ENCODE results near the gene LDLRAD4.

The LDLRAD4 gene

DNA sequence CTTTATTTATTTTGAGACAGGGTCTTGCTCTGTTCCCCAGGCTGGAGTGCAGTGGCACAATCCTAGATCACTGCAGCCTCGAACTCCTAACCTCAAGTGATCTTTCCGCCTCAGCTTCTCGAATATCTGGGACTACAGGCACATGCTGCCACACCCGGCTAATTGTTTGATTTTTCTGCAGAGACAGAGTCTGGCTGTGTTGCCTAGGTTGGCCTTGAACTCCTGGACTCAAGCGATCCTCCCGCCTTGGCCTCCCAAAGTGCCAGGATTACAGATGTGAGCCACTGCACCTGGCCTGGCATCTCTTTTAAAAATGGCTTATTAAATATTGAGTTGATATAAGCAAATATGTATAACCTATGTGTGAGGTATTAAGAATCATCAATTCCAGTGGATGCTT, 298.3 kb downstream of the LDLRAD4 start:
- no peak overlapping the region for H2BK120ac ChIP-seq (ENCODE audit: low read depth, low read length)
- no peaks in the 10 kb centered on the region for H3K9me3 ChIP-seq (replicated peaks in 1 of 2; ENCODE audit: control insufficient read depth in 2 of 2, insufficient read depth in 1 of 2, low read depth in 1 of 2, low read length in 2 of 2)
- no peak overlapping the region for H4K8ac ChIP-seq (ENCODE audit: low read depth, low read length)
- no peak overlapping the region for H3K27ac ChIP-seq (replicated peaks; ENCODE audit: low read length)
- H2BK15ac ChIP-seq (ENCODE audit: low read length) = no peak overlapping the region
- H3K23ac ChIP-seq (ENCODE audit: low read depth, low read length, poor library complexity) = no peak overlapping the region
- no peak overlapping the region for H3K4me3 ChIP-seq (ENCODE audit: low read length in 2 of 2)
- H3K36me3 ChIP-seq (replicated peaks in 1 of 2; ENCODE audit: control insufficient read depth in 2 of 2, insufficient read depth in 2 of 2, low read length in 2 of 2) = no peaks in the 10 kb centered on the region
- no peak overlapping the region for H2BK5ac ChIP-seq (ENCODE audit: low read length)
- H3K18ac ChIP-seq (ENCODE audit: low read length) = no peak overlapping the region
- no peak overlapping the region for H3K4me2 ChIP-seq (ENCODE audit: insufficient read depth, low read length, poor library complexity, severe bottlenecking)
- H3K4me1 ChIP-seq (ENCODE audit: control insufficient read depth in 2 of 2, insufficient read depth in 1 of 2, low read depth in 1 of 2, low read length in 2 of 2) = no peaks in the 10 kb centered on the region
- DNase-seq (ENCODE audit: low spot score) = no peak
- H3K9ac ChIP-seq (ENCODE audit: low read depth, low read length, poor library complexity) = no peak overlapping the region
- H2AK5ac ChIP-seq (ENCODE audit: low read depth, low read length) = no peak overlapping the region
- H2AFZ ChIP-seq (ENCODE audit: low read length) = no peak overlapping the region
- no peak overlapping the region for H3K14ac ChIP-seq (ENCODE audit: low read length)
- H3K4ac ChIP-seq (ENCODE audit: low read length) = no peak overlapping the region
- H4K91ac ChIP-seq (ENCODE audit: low read depth, low read length, poor library complexity) = no peak overlapping the region
- H3K27me3 ChIP-seq (ENCODE audit: control insufficient read depth in 3 of 3, insufficient read depth in 3 of 3, low read depth in 1 of 3, low read length in 3 of 3) = no peaks in the 10 kb centered on the region
- WGBS, 2 donors (ENCODE audit: extremely low coverage in 2 of 2, insufficient read length in 2 of 2, insufficient replicate concordance in 1 of 2) = no CpG with 5 or more reads among the region's 6 CpGs
- H2BK12ac ChIP-seq (ENCODE audit: low read length) = no peak overlapping the region
- H3K79me1 ChIP-seq (ENCODE audit: low read depth, low read length) = no peaks in the 10 kb centered on the region

DNA sequence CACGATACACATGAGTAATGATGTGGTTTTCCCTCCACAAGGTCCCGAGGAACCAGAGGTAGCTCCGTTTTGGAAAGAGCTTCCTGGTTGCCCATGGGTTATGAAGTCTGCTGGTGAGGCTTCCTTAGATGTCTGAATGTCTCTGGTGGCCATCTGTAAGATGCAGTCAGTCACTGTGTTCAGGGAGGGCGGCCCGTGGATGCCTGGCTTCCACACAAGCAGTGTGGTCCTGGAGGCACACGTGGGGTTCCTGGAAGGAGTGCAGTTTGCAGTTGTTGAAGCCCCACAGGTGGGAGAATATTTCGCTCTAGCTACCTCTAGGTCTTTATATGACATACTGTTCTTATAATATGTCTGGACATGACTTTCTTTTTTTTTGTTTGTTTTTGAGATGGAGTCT, 298.8 kb downstream of the LDLRAD4 start:
- Histone ChIP-seq H3K18ac (ENCODE audit: low read length) (peak overlapping the region; percentile 21), H3K9me3 (replicated peaks in 1 of 2; ENCODE audit: control insufficient read depth in 2 of 2, insufficient read depth in 1 of 2, low read depth in 1 of 2, low read length in 2 of 2) (no peaks in the 10 kb centered on the region), H3K79me1 (ENCODE audit: low read depth, low read length) (no peaks in the 10 kb centered on the region), H4K8ac (ENCODE audit: low read depth, low read length) (no peak overlapping the region), H2AK5ac (ENCODE audit: low read depth, low read length) (no peak overlapping the region), H2AFZ (ENCODE audit: low read length) (no peak overlapping the region), H4K91ac (ENCODE audit: low read depth, low read length, poor library complexity) (no peak overlapping the region), H3K4me3 (ENCODE audit: low read length in 2 of 2) (no peak overlapping the region), H3K4me1 (ENCODE audit: control insufficient read depth in 2 of 2, insufficient read depth in 1 of 2, low read depth in 1 of 2, low read length in 2 of 2) (no peaks in the 10 kb centered on the region), H3K4me2 (ENCODE audit: insufficient read depth, low read length, poor library complexity, severe bottlenecking) (no peak overlapping the region), H3K9ac (ENCODE audit: low read depth, low read length, poor library complexity) (no peak overlapping the region), H3K27me3 (ENCODE audit: control insufficient read depth in 3 of 3, insufficient read depth in 3 of 3, low read depth in 1 of 3, low read length in 3 of 3) (no peaks in the 10 kb centered on the region), H3K27ac (replicated peaks; ENCODE audit: low read length) (no peak overlapping the region), H3K36me3 (replicated peaks in 1 of 2; ENCODE audit: control insufficient read depth in 2 of 2, insufficient read depth in 2 of 2, low read length in 2 of 2) (no peaks in the 10 kb centered on the region), H3K14ac (ENCODE audit: low read length) (no peak overlapping the region), H3K23ac (ENCODE audit: low read depth, low read length, poor library complexity) (no peak overlapping the region), H2BK5ac (ENCODE audit: low read length) (no peak overlapping the region), H2BK15ac (ENCODE audit: low read length) (no peak overlapping the region), H2BK12ac (ENCODE audit: low read length) (no peak overlapping the region), H2BK120ac (ENCODE audit: low read depth, low read length) (no peak overlapping the region), H3K4ac (ENCODE audit: low read length) (no peak overlapping the region)
- no peak for DNase-seq (ENCODE audit: low spot score)
- WGBS, 2 donors (ENCODE audit: extremely low coverage in 2 of 2, insufficient read length in 2 of 2, insufficient replicate concordance in 1 of 2) = no CpG with 5 or more reads among the region's 7 CpGs

DNA sequence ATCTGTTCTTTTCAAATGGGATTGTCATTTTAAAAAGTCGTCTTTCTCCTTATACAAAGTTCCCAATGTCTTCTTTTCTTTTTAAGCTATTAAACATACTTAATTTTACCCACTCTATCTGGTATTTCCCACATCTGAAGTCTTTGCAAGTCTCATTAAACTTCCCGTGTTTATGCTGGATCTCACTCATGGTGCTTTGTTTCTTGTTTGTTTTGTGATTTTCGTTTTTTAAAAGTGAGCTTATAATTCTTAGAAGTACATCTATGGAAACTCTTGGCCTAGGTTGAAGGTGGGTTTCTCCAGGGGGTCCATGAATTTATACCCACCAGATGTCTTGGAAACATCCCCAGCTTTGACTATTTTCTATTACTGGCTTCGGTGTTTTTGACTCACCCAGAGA, 299.8 kb downstream of the LDLRAD4 start:
- no peak overlapping the region for H3K14ac ChIP-seq (ENCODE audit: low read length)
- H2AFZ ChIP-seq (ENCODE audit: low read length) = no peak overlapping the region
- WGBS, 2 donors (ENCODE audit: extremely low coverage in 2 of 2, insufficient read length in 2 of 2, insufficient replicate concordance in 1 of 2) = no CpG with 5 or more reads among the region's 4 CpGs
- no peaks in the 10 kb centered on the region for H3K27me3 ChIP-seq (ENCODE audit: control insufficient read depth in 3 of 3, insufficient read depth in 3 of 3, low read depth in 1 of 3, low read length in 3 of 3)
- no peak overlapping the region for H2BK15ac ChIP-seq (ENCODE audit: low read length)
- H3K23ac ChIP-seq (ENCODE audit: low read depth, low read length, poor library complexity) = no peak overlapping the region
- DNase-seq (ENCODE audit: low spot score) = no peak
- no peak overlapping the region for H3K27ac ChIP-seq (replicated peaks; ENCODE audit: low read length)
- H4K8ac ChIP-seq (ENCODE audit: low read depth, low read length) = no peak overlapping the region
- no peak overlapping the region for H2AK5ac ChIP-seq (ENCODE audit: low read depth, low read length)
- H3K79me1 ChIP-seq (ENCODE audit: low read depth, low read length) = no peaks in the 10 kb centered on the region
- H2BK120ac ChIP-seq (ENCODE audit: low read depth, low read length) = no peak overlapping the region
- H3K4me3 ChIP-seq (ENCODE audit: low read length in 2 of 2) = no peak overlapping the region
- H3K18ac ChIP-seq (ENCODE audit: low read length) = no peak overlapping the region
- no peaks in the 10 kb centered on the region for H3K4me1 ChIP-seq (ENCODE audit: control insufficient read depth in 2 of 2, insufficient read depth in 1 of 2, low read depth in 1 of 2, low read length in 2 of 2)
- no peak overlapping the region for H3K4ac ChIP-seq (ENCODE audit: low read length)
- H3K4me2 ChIP-seq (ENCODE audit: insufficient read depth, low read length, poor library complexity, severe bottlenecking) = no peak overlapping the region
- H3K9me3 ChIP-seq (replicated peaks in 1 of 2; ENCODE audit: control insufficient read depth in 2 of 2, insufficient read depth in 1 of 2, low read depth in 1 of 2, low read length in 2 of 2) = no peaks in the 10 kb centered on the region
- no peaks in the 10 kb centered on the region for H3K36me3 ChIP-seq (replicated peaks in 1 of 2; ENCODE audit: control insufficient read depth in 2 of 2, insufficient read depth in 2 of 2, low read length in 2 of 2)
- H3K9ac ChIP-seq (ENCODE audit: low read depth, low read length, poor library complexity) = no peak overlapping the region
- no peak overlapping the region for H4K91ac ChIP-seq (ENCODE audit: low read depth, low read length, poor library complexity)
- no peak overlapping the region for H2BK12ac ChIP-seq (ENCODE audit: low read length)
- no peak overlapping the region for H2BK5ac ChIP-seq (ENCODE audit: low read length)

DNA sequence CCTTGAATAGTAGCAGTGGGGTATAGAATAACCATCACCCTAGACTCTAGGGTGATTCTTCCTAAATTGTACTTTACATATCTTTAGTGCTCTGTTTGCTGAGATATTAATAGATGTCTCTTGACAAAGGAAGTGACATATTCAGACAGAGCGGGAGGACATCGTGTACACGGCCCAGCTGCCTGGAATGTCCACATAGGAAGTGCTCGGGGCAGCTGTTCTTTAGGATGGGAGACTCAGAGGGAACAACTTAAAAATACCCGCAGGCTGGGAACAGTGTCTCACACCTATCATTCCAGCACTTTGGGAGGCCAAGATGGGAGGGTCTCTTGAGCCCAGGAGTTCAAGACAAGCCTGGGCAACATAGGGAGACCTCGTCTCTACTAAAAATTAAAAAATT, 301.7 kb downstream of the LDLRAD4 start:
- no peak overlapping the region for H3K27ac ChIP-seq (replicated peaks; ENCODE audit: low read length)
- H3K9me3 ChIP-seq (replicated peaks in 1 of 2; ENCODE audit: control insufficient read depth in 2 of 2, insufficient read depth in 1 of 2, low read depth in 1 of 2, low read length in 2 of 2) = no peaks in the 10 kb centered on the region
- H3K4me3 ChIP-seq (ENCODE audit: low read length in 2 of 2) = no peak overlapping the region
- H3K27me3 ChIP-seq (ENCODE audit: control insufficient read depth in 3 of 3, insufficient read depth in 3 of 3, low read depth in 1 of 3, low read length in 3 of 3) = no peaks in the 10 kb centered on the region
- no CpG with 5 or more reads among the region's 6 CpGs for whole genome bisulfite sequencing, 2 donors (ENCODE audit: extremely low coverage in 2 of 2, insufficient read length in 2 of 2, insufficient replicate concordance in 1 of 2)
- no peak overlapping the region for H2BK5ac ChIP-seq (ENCODE audit: low read length)
- H3K18ac ChIP-seq (ENCODE audit: low read length) = no peak overlapping the region
- no peaks in the 10 kb centered on the region for H3K4me1 ChIP-seq (ENCODE audit: control insufficient read depth in 2 of 2, insufficient read depth in 1 of 2, low read depth in 1 of 2, low read length in 2 of 2)
- no peak overlapping the region for H3K14ac ChIP-seq (ENCODE audit: low read length)
- H3K79me1 ChIP-seq (ENCODE audit: low read depth, low read length) = no peaks in the 10 kb centered on the region
- no peak overlapping the region for H3K4me2 ChIP-seq (ENCODE audit: insufficient read depth, low read length, poor library complexity, severe bottlenecking)
- no peak overlapping the region for H2BK120ac ChIP-seq (ENCODE audit: low read depth, low read length)
- no peak overlapping the region for H3K23ac ChIP-seq (ENCODE audit: low read depth, low read length, poor library complexity)
- no peak overlapping the region for H4K91ac ChIP-seq (ENCODE audit: low read depth, low read length, poor library complexity)
- no peak overlapping the region for H2AK5ac ChIP-seq (ENCODE audit: low read depth, low read length)
- no peak overlapping the region for H2BK15ac ChIP-seq (ENCODE audit: low read length)
- H4K8ac ChIP-seq (ENCODE audit: low read depth, low read length) = no peak overlapping the region
- DNase-seq (ENCODE audit: low spot score) = no peak
- no peak overlapping the region for H2AFZ ChIP-seq (ENCODE audit: low read length)
- H3K9ac ChIP-seq (ENCODE audit: low read depth, low read length, poor library complexity) = no peak overlapping the region
- H3K36me3 ChIP-seq (replicated peaks in 1 of 2; ENCODE audit: control insufficient read depth in 2 of 2, insufficient read depth in 2 of 2, low read length in 2 of 2) = no peaks in the 10 kb centered on the region
- no peak overlapping the region for H3K4ac ChIP-seq (ENCODE audit: low read length)
- no peak overlapping the region for H2BK12ac ChIP-seq (ENCODE audit: low read length)
